Memory B cell (primary cell): ENCODE data around the gene SORCS1.
"Not testable (repeated sequence)": the region's sequence is repeated elsewhere in the genome, so short reads cannot be mapped to it uniquely, and the experiment has no call there.

Experiments
- ATAC-seq: fragments of 150-1000 bp; cut with Tn5 transposase; 2 replicates; pipeline ENCODE4 v1.10.0; 2021; ENCODE audit warnings: low read depth, mild to moderate bottlenecking, moderate library complexity
- DNase-seq, 2 donors: peaks; one replicate each; pipeline ENCODE4 v3.0.0; 2022; ENCODE audit warnings: low spot score in 2 of 2
- H3K27ac Mint-ChIP-seq: one replicate; pipeline ENCODE4 v1.8.0; 2022; ENCODE audit warnings: mild to moderate bottlenecking, moderate library complexity, mixed read lengths
- H3K27me3 Mint-ChIP-seq: one replicate; pipeline ENCODE4 v1.8.0; 2022; ENCODE audit warnings: mixed read lengths
- H3K36me3 Mint-ChIP-seq: one replicate; pipeline ENCODE4 v1.8.0; 2022; ENCODE audit warnings: mild to moderate bottlenecking, mixed read lengths
- H3K4me1 Mint-ChIP-seq: one replicate; pipeline ENCODE4 v1.8.0; 2022; ENCODE audit warnings: mixed read lengths
- H3K4me3 Mint-ChIP-seq: one replicate; pipeline ENCODE4 v1.8.0; 2022; ENCODE audit warnings: mild to moderate bottlenecking, moderate library complexity, mixed read lengths
- H3K9me3 Mint-ChIP-seq: one replicate; pipeline ENCODE4 v1.8.0; 2022; ENCODE audit warnings: mixed read lengths

The SORCS1 gene

GRCh38 chr10:106942035-106942662, 222.4 kb downstream of the SORCS1 start:
- no peaks in the 10 kb centered on the region for H3K36me3 Mint-ChIP-seq
- ATAC-seq: no peak
- no peak overlapping the region for H3K27ac Mint-ChIP-seq
- H3K9me3 Mint-ChIP-seq: no peaks in the 10 kb centered on the region
- no peaks in the 10 kb centered on the region for H3K4me1 Mint-ChIP-seq
- no peak overlapping the region for H3K4me3 Mint-ChIP-seq
- H3K27me3 Mint-ChIP-seq: no peaks in the 10 kb centered on the region
- no peak for DNase-seq

GRCh38 chr10:106941297-106942034, 223.0 kb downstream of the SORCS1 start:
- H3K27me3 Mint-ChIP-seq: no peaks in the 10 kb centered on the region
- no peaks in the 10 kb centered on the region for H3K36me3 Mint-ChIP-seq
- H3K27ac Mint-ChIP-seq: no peak overlapping the region
- H3K9me3 Mint-ChIP-seq: no peaks in the 10 kb centered on the region
- DNase-seq (no peak), ATAC-seq (no peak)
- H3K4me3 Mint-ChIP-seq: no peak overlapping the region
- no peaks in the 10 kb centered on the region for H3K4me1 Mint-ChIP-seq

- Mint-ChIP-seq H3K9me3 (no peaks in the 10 kb centered on the region), H3K36me3 (no peaks in the 10 kb centered on the region), H3K27me3 (no peaks in the 10 kb centered on the region), H3K4me3 (no peak overlapping the region), H3K27ac (no peak overlapping the region), H3K4me1 (peaks cover 4% of the 10 kb centered on the region)
- DNase-seq (no peak), ATAC-seq (no peak)
These were observed 226.0 kb downstream of the SORCS1 start for GRCh38 chr10:106938513-106938912.

GRCh38 chr10:106935978-106936451, 228.5 kb downstream of the SORCS1 start:
- Mint-ChIP-seq H3K4me3 (no peak overlapping the region), H3K27ac (no peak overlapping the region), H3K36me3 (no peaks in the 10 kb centered on the region)

GRCh38 chr10:106931853-106932249, 232.7 kb downstream of the SORCS1 start:
- H3K4me3 Mint-ChIP-seq: no peak overlapping the region
- H3K27ac Mint-ChIP-seq: no peak overlapping the region
- no peaks in the 10 kb centered on the region for H3K36me3 Mint-ChIP-seq
- DNase-seq: no peak
- H3K27me3 Mint-ChIP-seq: no peaks in the 10 kb centered on the region
- H3K9me3 Mint-ChIP-seq: no peaks in the 10 kb centered on the region
- no peak for ATAC-seq
- H3K4me1 Mint-ChIP-seq: peaks cover 4% of the 10 kb centered on the region

More at GRCh38 chr10:106935978-106936451, 228.5 kb downstream of the SORCS1 start:
- H3K4me1 Mint-ChIP-seq: peaks cover 4% of the 10 kb centered on the region
- no peaks in the 10 kb centered on the region for H3K27me3 Mint-ChIP-seq
- peak; percentile 71 for ATAC-seq
- DNase-seq: peak in 1 of 2 donors; percentile 1
- H3K9me3 Mint-ChIP-seq: no peaks in the 10 kb centered on the region

- Mint-ChIP-seq H3K4me3 (no peak overlapping the region), H3K36me3 (no peaks in the 10 kb centered on the region), H3K9me3 (no peaks in the 10 kb centered on the region), H3K27me3 (no peaks in the 10 kb centered on the region), H3K27ac (no peak overlapping the region), H3K4me1 (peaks cover 4% of the 10 kb centered on the region)
- ATAC-seq (no peak), DNase-seq (no peak)
These were observed 233.2 kb downstream of the SORCS1 start for GRCh38 chr10:106931159-106931852.

- Mint-ChIP-seq H3K4me3 (no peak overlapping the region), H3K27ac (no peak overlapping the region), H3K36me3 (no peaks in the 10 kb centered on the region), H3K9me3 (no peaks in the 10 kb centered on the region), H3K4me1 (no peaks in the 10 kb centered on the region), H3K27me3 (no peaks in the 10 kb centered on the region)
- ATAC-seq (no peak), DNase-seq (no peak)
These were observed 233.8 kb downstream of the SORCS1 start for GRCh38 chr10:106930751-106931150.

GRCh38 chr10:106929291-106929895, 235.1 kb downstream of the SORCS1 start:
- H3K9me3 Mint-ChIP-seq: no peaks in the 10 kb centered on the region
- no peaks in the 10 kb centered on the region for H3K4me1 Mint-ChIP-seq
- H3K36me3 Mint-ChIP-seq: no peaks in the 10 kb centered on the region

GRCh38 chr10:106928151-106928550, 236.4 kb downstream of the SORCS1 start:
- H3K4me3 Mint-ChIP-seq, H3K27me3 Mint-ChIP-seq, H3K27ac Mint-ChIP-seq, H3K9me3 Mint-ChIP-seq, ATAC-seq, DNase-seq, H3K36me3 Mint-ChIP-seq, H3K4me1 Mint-ChIP-seq: not testable (repeated sequence)

More at GRCh38 chr10:106929291-106929895, 235.1 kb downstream of the SORCS1 start:
- Mint-ChIP-seq H3K27ac (no peak overlapping the region), H3K27me3 (no peaks in the 10 kb centered on the region), H3K4me3 (no peak overlapping the region)
- no peak for ATAC-seq
- no peak for DNase-seq

GRCh38 chr10:106925191-106925590, 239.3 kb downstream of the SORCS1 start:
- no peak for ATAC-seq
- no peak for DNase-seq
- Mint-ChIP-seq H3K4me1 (no peaks in the 10 kb centered on the region), H3K9me3 (no peaks in the 10 kb centered on the region), H3K36me3 (no peaks in the 10 kb centered on the region), H3K27ac (no peak overlapping the region), H3K27me3 (no peaks in the 10 kb centered on the region), H3K4me3 (no peak overlapping the region)

- Mint-ChIP-seq H3K27me3 (peaks cover 1% of the 10 kb centered on the region), H3K36me3 (no peaks in the 10 kb centered on the region), H3K9me3 (no peaks in the 10 kb centered on the region), H3K4me1 (no peaks in the 10 kb centered on the region), H3K4me3 (no peak overlapping the region), H3K27ac (no peak overlapping the region)
- no peak for DNase-seq
- ATAC-seq: no peak
These were observed 244.0 kb downstream of the SORCS1 start for GRCh38 chr10:106920538-106920937.

GRCh38 chr10:106919871-106920282, 244.6 kb downstream of the SORCS1 start:
- Mint-ChIP-seq H3K36me3 (no peaks in the 10 kb centered on the region), H3K27me3 (peaks cover 1% of the 10 kb centered on the region), H3K9me3 (no peaks in the 10 kb centered on the region), H3K27ac (no peak overlapping the region), H3K4me3 (no peak overlapping the region), H3K4me1 (no peaks in the 10 kb centered on the region)
- DNase-seq: no peak
- no peak for ATAC-seq

- no peak overlapping the region for H3K27ac Mint-ChIP-seq
- H3K4me1 Mint-ChIP-seq: no peaks in the 10 kb centered on the region
- no peaks in the 10 kb centered on the region for H3K9me3 Mint-ChIP-seq
- no peak for ATAC-seq
- H3K36me3 Mint-ChIP-seq: no peaks in the 10 kb centered on the region
- no peak overlapping the region for H3K4me3 Mint-ChIP-seq
- peaks cover 1% of the 10 kb centered on the region for H3K27me3 Mint-ChIP-seq
- no peak for DNase-seq
These were observed 247.0 kb downstream of the SORCS1 start for GRCh38 chr10:106917452-106918055.

- no peak for ATAC-seq
- Mint-ChIP-seq H3K27ac (no peak overlapping the region), H3K4me3 (no peak overlapping the region), H3K36me3 (no peaks in the 10 kb centered on the region), H3K4me1 (no peaks in the 10 kb centered on the region), H3K27me3 (peaks cover 6% of the 10 kb centered on the region), H3K9me3 (no peaks in the 10 kb centered on the region)
- DNase-seq: no peak
These were observed 250.5 kb downstream of the SORCS1 start for GRCh38 chr10:106914016-106914415.
